ENCODE data around the gene BTG1. TPM values are rescaled to one million over a fixed set of nuclear protein-coding genes. Genes with fewer than 3 reads are reported as not detected.

Gene BTG1
- total and polyA plus RNA-seq, 9 of the 15 experiments (the other 6 are each of a cell fraction or from before 2014, with no cell fraction given), result 3.7 to 28.6 (median 7.4) TPM

DNA sequence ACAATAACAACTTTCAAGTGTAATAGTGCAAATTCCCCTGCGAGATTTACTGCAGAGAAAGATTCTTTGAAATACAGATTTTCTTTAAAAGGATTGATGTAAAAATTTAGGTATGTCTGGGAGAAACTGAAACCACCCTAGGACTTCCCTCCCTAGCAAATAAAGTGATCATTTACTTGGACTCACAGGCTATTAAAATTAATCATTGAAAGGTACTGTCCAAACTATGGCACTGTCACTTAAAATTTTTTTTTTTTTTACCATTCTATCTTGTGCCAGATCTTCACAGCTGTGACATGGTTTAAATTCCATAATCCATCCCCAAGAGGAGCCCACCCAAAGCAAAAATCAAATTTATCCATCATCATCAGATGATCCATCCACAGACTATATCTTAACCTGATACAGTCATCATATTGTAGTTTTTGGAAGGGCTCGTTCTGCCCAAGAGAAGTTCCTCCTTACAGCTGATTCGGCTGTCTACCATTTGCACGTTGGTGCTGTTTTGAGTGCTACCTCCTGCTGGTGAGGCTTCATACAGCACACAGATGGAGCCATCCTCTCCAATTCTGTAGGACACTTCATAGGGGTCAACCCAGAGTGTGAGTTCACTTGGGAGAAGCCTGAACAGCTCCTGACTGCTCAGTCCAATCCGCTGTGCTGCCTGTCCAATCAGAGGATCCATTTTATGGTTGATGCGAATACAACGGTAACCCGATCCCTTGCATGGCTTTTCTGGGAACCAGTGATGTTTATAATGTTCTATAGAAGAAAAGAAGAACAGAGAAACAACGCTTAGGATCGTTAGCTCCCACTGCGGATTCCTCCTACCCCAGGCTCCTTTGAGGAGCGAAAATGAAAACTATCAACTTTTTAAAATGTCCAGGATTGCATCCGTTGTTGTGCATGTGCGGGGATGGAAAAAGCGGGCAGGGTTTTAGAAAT, 1.7 kb downstream of the BTG1 start (continued):
- no peak for TF ChIP-seq ZNF3 (CRISPR knock-in tag; IDR thresholded peaks at IDR 0.05)
- 0 out of 2 replicates have a peak, but pooled peaks have one; percentile 23 for TF ChIP-seq CBX5 (IDR thresholded peaks at IDR 0.05; ENCODE audit: borderline replicate concordance, low read depth)
- TF ChIP-seq CREBBP (IDR thresholded peaks at IDR 0.05; ENCODE audit: low read depth, low read length), result no peak
- no peak for TF ChIP-seq MEIS2 (IDR thresholded peaks at IDR 0.05; ENCODE audit: partially characterized antibody)
- TF ChIP-seq ZNF217 (CRISPR knock-in tag; IDR thresholded peaks at IDR 0.05), result no peak
- TF ChIP-seq TCFL5 (CRISPR knock-in tag; conservative IDR thresholded peaks at IDR 0.05), result no peak
- no peak for TF ChIP-seq ATF7 (IDR thresholded peaks at IDR 0.05)
- TF ChIP-seq, protein P1, sequence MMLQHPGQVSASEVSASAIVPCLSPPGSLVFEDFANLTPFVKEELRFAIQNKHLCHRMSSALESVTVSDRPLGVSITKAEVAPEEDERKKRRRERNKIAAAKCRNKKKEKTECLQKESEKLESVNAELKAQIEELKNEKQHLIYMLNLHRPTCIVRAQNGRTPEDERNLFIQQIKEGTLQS (IDR thresholded peaks at IDR 0.05), result no peak
- TF ChIP-seq, protein P1 (CRISPR knock-in tag; conservative IDR thresholded peaks at IDR 0.05), result 0 out of 2 replicates have a peak, but pooled peaks have one; percentile 13
- TF ChIP-seq ZFP30 (CRISPR knock-in tag; IDR thresholded peaks at IDR 0.05; ENCODE audit: borderline replicate concordance), result no peak
- TF ChIP-seq POLR3G (IDR thresholded peaks at IDR 0.05; ENCODE audit: extremely low read depth, insufficient read length, insufficient replicate concordance), result no peak
- no peak for TF ChIP-seq CBFA2T3 (IDR thresholded peaks at IDR 0.05)
- peak; percentile 61; the same call in 1 of the 2 replicates for TF ChIP-seq ZNF384 (IDR thresholded peaks at IDR 0.05; ENCODE audit: low read depth, low read length)
- TF ChIP-seq JUND (IDR thresholded peaks at IDR 0.05; ENCODE audit: borderline replicate concordance, low read depth, low read length), result peak; percentile 62
- peak; percentile 70; the same call in 2 of the 3 replicates for TF ChIP-seq JUND (tag; IDR thresholded peaks at IDR 0.05; ENCODE audit: borderline replicate concordance, low read depth, low read length)
- TF ChIP-seq EZH2 (IDR thresholded peaks at IDR 0.05; ENCODE audit: borderline replicate concordance, low read depth, low read length), result no peak
- no peak for TF ChIP-seq KLF13 (tag; IDR thresholded peaks at IDR 0.05; ENCODE audit: borderline replicate concordance, low read depth)
- TF ChIP-seq JUNB (CRISPR knock-in tag; conservative IDR thresholded peaks at IDR 0.05), result no peak
- TF ChIP-seq KHSRP (IDR thresholded peaks at IDR 0.05), result no peak
- TF ChIP-seq, protein P2, sequence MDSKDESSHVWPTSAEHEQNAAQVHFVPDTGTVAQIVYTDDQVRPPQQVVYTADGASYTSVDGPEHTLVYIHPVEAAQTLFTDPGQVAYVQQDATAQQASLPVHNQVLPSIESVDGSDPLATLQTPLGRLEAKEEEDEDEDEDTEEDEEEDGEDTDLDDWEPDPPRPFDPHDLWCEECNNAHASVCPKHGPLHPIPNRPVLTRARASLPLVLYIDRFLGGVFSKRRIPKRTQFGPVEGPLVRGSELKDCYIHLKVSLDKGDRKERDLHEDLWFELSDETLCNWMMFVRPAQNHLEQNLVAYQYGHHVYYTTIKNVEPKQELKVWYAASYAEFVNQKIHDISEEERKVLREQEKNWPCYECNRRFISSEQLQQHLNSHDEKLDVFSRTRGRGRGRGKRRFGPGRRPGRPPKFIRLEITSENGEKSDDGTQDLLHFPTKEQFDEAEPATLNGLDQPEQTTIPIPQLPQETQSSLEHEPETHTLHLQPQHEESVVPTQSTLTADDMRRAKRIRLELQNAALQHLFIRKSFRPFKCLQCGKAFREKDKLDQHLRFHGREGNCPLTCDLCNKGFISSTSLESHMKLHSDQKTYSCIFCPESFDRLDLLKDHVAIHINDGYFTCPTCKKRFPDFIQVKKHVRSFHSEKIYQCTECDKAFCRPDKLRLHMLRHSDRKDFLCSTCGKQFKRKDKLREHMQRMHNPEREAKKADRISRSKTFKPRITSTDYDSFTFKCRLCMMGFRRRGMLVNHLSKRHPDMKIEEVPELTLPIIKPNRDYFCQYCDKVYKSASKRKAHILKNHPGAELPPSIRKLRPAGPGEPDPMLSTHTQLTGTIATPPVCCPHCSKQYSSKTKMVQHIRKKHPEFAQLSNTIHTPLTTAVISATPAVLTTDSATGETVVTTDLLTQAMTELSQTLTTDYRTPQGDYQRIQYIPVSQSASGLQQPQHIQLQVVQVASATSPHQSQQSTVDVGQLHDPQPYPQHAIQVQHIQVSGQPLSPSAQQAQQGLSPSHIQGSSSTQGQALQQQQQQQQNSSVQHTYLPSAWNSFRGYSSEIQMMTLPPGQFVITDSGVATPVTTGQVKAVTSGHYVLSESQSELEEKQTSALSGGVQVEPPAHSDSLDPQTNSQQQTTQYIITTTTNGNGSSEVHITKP (IDR thresholded peaks at IDR 0.05; ENCODE audit: partially characterized antibody), result peak; percentile 30
- no peak for TF ChIP-seq ZFPM2 (CRISPR knock-in tag; IDR thresholded peaks at IDR 0.05)
- TF ChIP-seq SMC3 (conservative IDR thresholded peaks at IDR 0.05; ENCODE audit: insufficient read depth, low read depth, low read length), result peak; percentile 76
- TF ChIP-seq SNRNP70 (optimal IDR thresholded peaks at IDR 0.05; ENCODE audit: low read depth, low read length), result no peak
- TF ChIP-seq, protein P3, sequence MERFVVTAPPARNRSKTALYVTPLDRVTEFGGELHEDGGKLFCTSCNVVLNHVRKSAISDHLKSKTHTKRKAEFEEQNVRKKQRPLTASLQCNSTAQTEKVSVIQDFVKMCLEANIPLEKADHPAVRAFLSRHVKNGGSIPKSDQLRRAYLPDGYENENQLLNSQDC (CRISPR knock-in tag; IDR thresholded peaks at IDR 0.05), result no peak
- TF ChIP-seq MTA2 (IDR thresholded peaks at IDR 0.05; ENCODE audit: low read depth), result no peak
- TF ChIP-seq ELF4 (CRISPR knock-in tag; IDR thresholded peaks at IDR 0.05), result no peak

Data from K562 (cell line).